Kidney (tissue), 14 donors: ENCODE measurements around the gene POLR2C. TPM values are rescaled to one million over a fixed set of nuclear protein-coding genes. Genes with fewer than 3 reads are reported as not detected.

ENCODE experiments used
- DNase-seq, 5 donors: peaks; one replicate each; pipeline ENCODE4 v3.0.0-alpha.2; 2013 to 2020
- FAIRE-seq: peaks from 2 replicates; lab custom pipeline; 2012; peaks lifted over from hg19 to GRCh38; lab: Jason Lieb, UNC
- H3K27ac ChIP-seq, 2 donors: one replicate each; pipeline ENCODE4 v1.7.0; 2013; ENCODE audit warnings: low read depth in 2 of 2, low read length in 2 of 2, inconsistent platforms in 1 of 2
- H3K27me3 ChIP-seq: one replicate; pipeline ENCODE4 v1.7.1; 2013; ENCODE audit warnings: low read length, inconsistent platforms; ENCODE audit not compliant: control insufficient read depth, insufficient read depth
- H3K36me3 ChIP-seq, 3 donors: one replicate each; pipeline versions ENCODE4 v1.7.0 to v1.7.1; 2013; ENCODE audit warnings: low read length in 3 of 3, control low read depth in 1 of 3, inconsistent platforms in 1 of 3; ENCODE audit not compliant: insufficient read depth in 3 of 3, control insufficient read depth in 2 of 3
- H3K4me1 ChIP-seq, 3 donors: one replicate each; pipeline versions ENCODE4 v1.7.0 to v1.7.1; 2013; ENCODE audit warnings: low read length in 3 of 3, inconsistent platforms in 1 of 3, low read depth in 1 of 3; ENCODE audit not compliant: control insufficient read depth in 2 of 3, insufficient read depth in 2 of 3
- H3K4me3 ChIP-seq, 3 donors: one replicate each; pipeline versions ENCODE4 v1.7.0 to v1.8.1; 2013; ENCODE audit warnings: low read length in 3 of 3, control low read depth in 1 of 3, inconsistent platforms in 1 of 3
- H3K9ac ChIP-seq, 3 donors: one replicate each; pipeline versions ENCODE4 v1.7.0 to v1.7.1; 2013; ENCODE audit warnings: low read length in 3 of 3, control low read depth in 1 of 3, inconsistent platforms in 1 of 3
- H3K9me3 ChIP-seq, 3 donors: one replicate each; pipeline versions ENCODE4 v1.7.0 to v1.7.1; 2013; ENCODE audit warnings: low read length in 3 of 3, control low read depth in 1 of 3, inconsistent platforms in 1 of 3; ENCODE audit not compliant: control insufficient read depth in 2 of 3, insufficient read depth in 1 of 3
- intact Hi-C: fragments of 100-400 bp; cut with DNase I; formaldehyde crosslinking; loops from one replicate; pipeline ENCODE4 v1.11.1; 2022
- polyA plus RNA-seq: library from polyadenylated mRNA; stranded (reverse); fragments of 350-450 nt; fragmentation: Illumina TruSeq; extraction: RNeasy Lipid Tissue Mini Kit (QIAGEN cat#74804); gene quantifications from one replicate; pipeline ENCODE4 v1.2.3, GENCODE V29; 2014; ENCODE audit warnings: low read depth, low replicate concordance; ENCODE audit not compliant: insufficient read depth
- total RNA-seq: library from RNA; stranded (reverse); fragmentation: NEBNext Ultra II Directional; extraction: Animal tissue kit (Norgen Biotek cat#: 25700); gene quantifications from one replicate; pipeline ENCODE4 v1.2.1, GENCODE V29; 2021
- TF ChIP-seq, protein P1 (sequence below): IDR thresholded peaks from 3 replicates; pipeline ENCODE4 v1.5.1; 2012; ENCODE audit warnings: mild to moderate bottlenecking, moderate library complexity, borderline replicate concordance; ENCODE audit not compliant: insufficient read depth; ENCODE audit errors: extremely low read depth
- donor health status: control.
- donor health status: control.
- donor health status: control.
- donor health status: control.
- donor health status: control.
- donor health status: DM: yes; HTN: yes; CAD: no.
- donor health status: Normal renal cell carcinoma (clear cell type).

Gene POLR2C
- total and polyA plus RNA-seq, 2 donors from 2014 or later = 58.9 to 68.9 TPM

DNA sequence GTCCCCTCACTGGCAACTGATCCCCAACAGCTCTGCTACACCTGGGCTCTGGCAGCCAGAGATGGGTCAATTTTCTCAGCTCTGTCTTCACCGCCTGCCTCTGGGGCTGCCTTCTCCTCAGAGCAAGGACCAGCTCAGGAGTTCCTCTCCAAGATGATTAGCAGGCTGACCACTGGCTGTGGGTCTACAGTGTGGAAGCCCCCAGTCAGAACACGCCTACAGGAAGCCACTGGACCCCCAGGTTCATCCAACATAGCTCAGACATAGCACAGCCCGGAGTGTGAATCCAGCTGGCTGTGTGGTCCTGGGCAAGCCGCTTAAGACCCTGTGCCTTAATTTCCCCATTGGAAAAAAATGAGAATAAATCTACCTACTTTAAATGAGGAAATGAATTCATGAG is 18.9 kb downstream of the POLR2C start:
- TF ChIP-seq, protein P1, sequence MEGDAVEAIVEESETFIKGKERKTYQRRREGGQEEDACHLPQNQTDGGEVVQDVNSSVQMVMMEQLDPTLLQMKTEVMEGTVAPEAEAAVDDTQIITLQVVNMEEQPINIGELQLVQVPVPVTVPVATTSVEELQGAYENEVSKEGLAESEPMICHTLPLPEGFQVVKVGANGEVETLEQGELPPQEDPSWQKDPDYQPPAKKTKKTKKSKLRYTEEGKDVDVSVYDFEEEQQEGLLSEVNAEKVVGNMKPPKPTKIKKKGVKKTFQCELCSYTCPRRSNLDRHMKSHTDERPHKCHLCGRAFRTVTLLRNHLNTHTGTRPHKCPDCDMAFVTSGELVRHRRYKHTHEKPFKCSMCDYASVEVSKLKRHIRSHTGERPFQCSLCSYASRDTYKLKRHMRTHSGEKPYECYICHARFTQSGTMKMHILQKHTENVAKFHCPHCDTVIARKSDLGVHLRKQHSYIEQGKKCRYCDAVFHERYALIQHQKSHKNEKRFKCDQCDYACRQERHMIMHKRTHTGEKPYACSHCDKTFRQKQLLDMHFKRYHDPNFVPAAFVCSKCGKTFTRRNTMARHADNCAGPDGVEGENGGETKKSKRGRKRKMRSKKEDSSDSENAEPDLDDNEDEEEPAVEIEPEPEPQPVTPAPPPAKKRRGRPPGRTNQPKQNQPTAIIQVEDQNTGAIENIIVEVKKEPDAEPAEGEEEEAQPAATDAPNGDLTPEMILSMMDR = no peak
- peak overlapping the region in 1 of 2 donors; percentile 11 for H3K27ac ChIP-seq
- no peak overlapping the region for H3K4me3 ChIP-seq
- no peak for FAIRE-seq
- H3K9ac ChIP-seq = no peak overlapping the region
- H3K27me3 ChIP-seq = no peaks in the 10 kb centered on the region
- no peak for DNase-seq
- no peaks in the 10 kb centered on the region for H3K36me3 ChIP-seq
- intact Hi-C loops = no loop called here
- H3K4me1 ChIP-seq = peaks cover 0 to 58% (median 43%) of the 10 kb centered on the region in 3 donors
- H3K9me3 ChIP-seq = no peaks in the 10 kb centered on the region

DNA sequence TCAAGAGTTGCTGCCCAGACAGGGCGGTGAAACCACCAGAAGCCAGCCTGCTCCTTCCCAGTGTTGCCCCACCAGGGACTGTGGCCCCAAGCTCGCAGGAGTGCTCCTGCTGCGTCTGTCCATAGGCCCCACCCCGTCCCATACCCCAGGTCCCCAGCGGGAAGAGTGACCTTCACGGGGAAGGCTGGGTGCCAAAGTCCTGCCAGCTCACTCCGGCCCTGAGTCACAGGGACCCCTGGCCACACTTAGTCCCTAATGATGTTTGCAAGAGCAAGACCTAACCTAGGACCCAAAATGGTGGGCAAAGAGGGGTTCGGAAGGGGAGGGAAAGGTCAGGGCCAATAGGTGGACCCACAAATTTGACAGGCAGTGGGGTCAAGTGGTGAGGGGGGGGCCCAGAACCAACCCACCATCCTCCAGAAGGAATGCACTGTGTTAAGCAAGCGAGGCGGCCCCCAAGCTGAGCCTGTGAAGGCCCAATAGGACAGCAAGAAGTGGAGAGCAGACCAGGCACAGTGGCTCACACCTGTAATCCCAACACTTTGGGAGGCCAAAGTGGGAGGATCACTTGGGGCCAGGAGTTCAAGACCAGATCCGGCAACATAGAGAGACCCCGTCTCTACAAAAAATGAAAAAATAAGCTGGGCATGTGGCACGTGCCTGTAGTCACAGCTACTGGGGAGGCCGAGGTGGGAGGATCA is 20.5 kb downstream of the POLR2C start:
- Histone ChIP-seq H3K36me3 (no peaks in the 10 kb centered on the region), H3K4me3 (no peak overlapping the region), H3K9me3 (no peaks in the 10 kb centered on the region), H3K27me3 (no peaks in the 10 kb centered on the region), H3K4me1 (peaks cover 0 to 48% (median 28%) of the 10 kb centered on the region in 3 donors), H3K9ac (no peak overlapping the region), H3K27ac (no peak overlapping the region)
- FAIRE-seq (no peak), DNase-seq (peak in 1 of 5 donors; percentile 50)
- TF ChIP-seq, protein P1 = no peak
- intact Hi-C loops = no loop called here

DNA sequence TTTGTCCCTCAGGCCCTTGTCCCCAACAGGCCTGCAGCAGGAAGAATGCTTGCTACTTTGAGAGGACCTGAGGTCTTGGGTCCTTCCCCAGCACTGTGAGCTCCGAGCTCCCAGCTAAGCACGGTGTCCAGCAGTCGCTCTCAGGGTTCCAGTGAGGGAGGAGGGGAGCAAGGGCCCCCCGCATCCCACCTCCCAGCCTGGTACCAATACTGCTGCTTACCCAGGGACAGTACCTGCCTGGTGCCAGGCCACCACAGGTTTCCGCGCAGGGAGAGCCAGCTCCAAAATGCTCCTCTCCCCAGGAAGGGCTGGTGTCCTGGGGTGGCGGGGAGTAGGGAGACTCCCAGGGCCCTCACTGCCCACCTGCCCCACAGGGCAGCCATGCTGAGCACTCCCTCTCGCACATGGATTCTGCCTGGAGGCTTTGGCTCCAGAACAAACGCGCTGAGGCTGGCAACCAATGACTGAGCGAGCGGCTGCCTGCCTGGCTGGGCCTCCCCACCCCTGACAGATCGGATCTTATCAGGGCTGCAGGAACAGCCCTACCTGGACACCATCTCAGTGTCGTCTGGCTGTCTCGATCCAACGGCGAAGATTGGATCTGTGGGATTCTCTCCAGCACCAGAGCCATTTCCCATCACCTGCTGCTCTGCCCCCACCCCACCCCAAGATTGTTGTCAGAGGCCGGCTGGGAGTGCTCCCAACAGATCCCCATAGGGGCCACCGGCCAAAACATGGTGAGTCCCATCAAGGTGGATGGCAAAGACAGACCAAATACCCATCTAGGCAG is 21.4 kb downstream of the POLR2C start:
- DNase-seq = peak in 2 of 5 donors; percentile 49
- Histone ChIP-seq H3K9me3 (no peaks in the 10 kb centered on the region), H3K27ac (no peak overlapping the region), H3K4me1 (peaks cover 0 to 41% (median 23%) of the 10 kb centered on the region in 3 donors), H3K27me3 (no peaks in the 10 kb centered on the region), H3K9ac (peak overlapping the region in 1 of 3 donors; percentile 86), H3K4me3 (no peak overlapping the region), H3K36me3 (no peaks in the 10 kb centered on the region)
- intact Hi-C loops = no loop called here
- FAIRE-seq = no peak
- TF ChIP-seq, protein P1 = no peak
